Activated CD4-positive, alpha-beta memory T cell treated with anti-CD3 and anti-CD28 coated beads, Interleukin-2, amount 10 ng/mL, durations not matched to agents 7 days and 5 days (primary cell): ENCODE results near the gene ANXA8. TPM values are rescaled to one million over a fixed set of nuclear protein-coding genes. Genes with fewer than 3 reads are reported as not detected.
"Not testable (repeated sequence)": the region's sequence is repeated elsewhere in the genome, so short reads cannot be mapped to it uniquely, and the experiment has no call there.

Experiments used
- CTCF ChIA-PET: fragments of 350-600 bp; sonication (Branson Sonifier 250); formaldehyde crosslinking; loops from one replicate; lab custom pipeline; 2021; ENCODE audit warnings: antibody characterized with exemption, inconsistent platforms; lab: Charles Lee
- POLR2A ChIA-PET: fragments of 350-600 bp; sonication (Branson Sonifier 250); formaldehyde crosslinking; loops from one replicate; lab custom pipeline; 2021; ENCODE audit warnings: antibody characterized with exemption; lab: Charles Lee
- DNase-seq: peaks from one replicate; pipeline ENCODE4 v3.0.0-alpha.2; 2020
- H3K27ac Mint-ChIP-seq: one replicate; pipeline ENCODE4 v1.8.0; 2021; ENCODE audit warnings: mild to moderate bottlenecking, mixed read lengths
- H3K27me3 Mint-ChIP-seq: one replicate; pipeline ENCODE4 v1.8.0; 2021; ENCODE audit warnings: mixed read lengths
- H3K36me3 Mint-ChIP-seq: one replicate; pipeline ENCODE4 v1.8.0; 2021; ENCODE audit warnings: low read depth, mixed read lengths
- H3K4me1 Mint-ChIP-seq: one replicate; pipeline ENCODE4 v1.8.0; 2021; ENCODE audit warnings: mixed read lengths
- H3K4me3 Mint-ChIP-seq: one replicate; pipeline ENCODE4 v1.8.0; 2021; ENCODE audit warnings: mild to moderate bottlenecking, mixed read lengths
- H3K9me3 Mint-ChIP-seq: one replicate; pipeline ENCODE4 v1.8.0; 2021; ENCODE audit warnings: mixed read lengths
- total RNA-seq, 2 experiments: library from RNA; stranded (reverse); gene quantifications; one replicate each; pipeline ENCODE4 v1.2.3, GENCODE V29; 2021

The ANXA8 gene
- total RNA-seq, 2 experiments from 2014 or later = 0.78 to 1.2 TPM

GRCh38 chr10:47456794-47457527 is 27.0 kb downstream of the ANXA8 start:
- POLR2A ChIA-PET = no interaction called here
- H3K4me3 Mint-ChIP-seq = no peak overlapping the region
- H3K27ac Mint-ChIP-seq = no peak overlapping the region
- H3K4me1 Mint-ChIP-seq = no peaks in the 10 kb centered on the region
- DNase-seq = peak; percentile 10
- CTCF ChIA-PET = no interaction called here
- no peaks in the 10 kb centered on the region for H3K36me3 Mint-ChIP-seq
- H3K9me3 Mint-ChIP-seq = no peaks in the 10 kb centered on the region
- H3K27me3 Mint-ChIP-seq = peaks cover 22% of the 10 kb centered on the region

- ChIA-PET CTCF (no interaction called here), POLR2A (no interaction called here)
- Mint-ChIP-seq H3K9me3 (no peaks in the 10 kb centered on the region), H3K36me3 (no peaks in the 10 kb centered on the region), H3K27me3 (peaks cover 20% of the 10 kb centered on the region), H3K4me1 (no peaks in the 10 kb centered on the region), H3K4me3 (no peak overlapping the region), H3K27ac (no peak overlapping the region)
- no peak for DNase-seq
These were observed 27.7 kb downstream of the ANXA8 start for GRCh38 chr10:47456079-47456785.

GRCh38 chr10:47455350-47456078 is 28.4 kb downstream of the ANXA8 start:
- H3K4me3 Mint-ChIP-seq, POLR2A ChIA-PET, H3K4me1 Mint-ChIP-seq, H3K9me3 Mint-ChIP-seq, CTCF ChIA-PET, H3K36me3 Mint-ChIP-seq, H3K27ac Mint-ChIP-seq: not testable (repeated sequence)
- peak; percentile 6 for DNase-seq
- peaks cover 18% of the 10 kb centered on the region for H3K27me3 Mint-ChIP-seq

GRCh38 chr10:47454780-47455058 is 29.2 kb downstream of the ANXA8 start:
- POLR2A ChIA-PET = no interaction called here
- Mint-ChIP-seq H3K27ac (no peak overlapping the region), H3K27me3 (peaks cover 18% of the 10 kb centered on the region), H3K36me3 (no peaks in the 10 kb centered on the region), H3K4me1 (no peaks in the 10 kb centered on the region), H3K9me3 (no peaks in the 10 kb centered on the region), H3K4me3 (no peak overlapping the region)
- peak; percentile 11 for DNase-seq
- CTCF ChIA-PET = no interaction called here

- H3K36me3 Mint-ChIP-seq = no peaks in the 10 kb centered on the region
- POLR2A ChIA-PET = no interaction called here
- peak; percentile 9 for DNase-seq
- H3K4me1 Mint-ChIP-seq = no peaks in the 10 kb centered on the region
- H3K9me3 Mint-ChIP-seq = no peaks in the 10 kb centered on the region
- H3K4me3 Mint-ChIP-seq = no peak overlapping the region
- CTCF ChIA-PET = no interaction called here
- H3K27me3 Mint-ChIP-seq = peaks cover 18% of the 10 kb centered on the region
- no peak overlapping the region for H3K27ac Mint-ChIP-seq
These were observed 29.7 kb downstream of the ANXA8 start for GRCh38 chr10:47454008-47454779.

- Mint-ChIP-seq H3K4me3 (no peak overlapping the region), H3K27ac (no peak overlapping the region), H3K4me1 (no peaks in the 10 kb centered on the region), H3K36me3 (no peaks in the 10 kb centered on the region), H3K9me3 (no peaks in the 10 kb centered on the region), H3K27me3 (peaks cover 16% of the 10 kb centered on the region)
- ChIA-PET CTCF (no interaction called here), POLR2A (no interaction called here)
- no peak for DNase-seq
These were observed 30.5 kb downstream of the ANXA8 start for GRCh38 chr10:47453141-47454007.

GRCh38 chr10:47452495-47453140 is 31.3 kb downstream of the ANXA8 start:
- Mint-ChIP-seq H3K4me1 (no peaks in the 10 kb centered on the region), H3K27ac (no peak overlapping the region), H3K9me3 (peaks cover 4% of the 10 kb centered on the region), H3K4me3 (no peak overlapping the region), H3K27me3 (peaks cover 19% of the 10 kb centered on the region), H3K36me3 (no peaks in the 10 kb centered on the region)
- no peak for DNase-seq
- CTCF ChIA-PET = no interaction called here
- POLR2A ChIA-PET = no interaction called here

- DNase-seq = peak; percentile 11
- no peak overlapping the region for H3K4me3 Mint-ChIP-seq
- peaks cover 19% of the 10 kb centered on the region for H3K27me3 Mint-ChIP-seq
- ChIA-PET POLR2A (no interaction called here), CTCF (no interaction called here)
- H3K4me1 Mint-ChIP-seq = no peaks in the 10 kb centered on the region
- peaks cover 5% of the 10 kb centered on the region for H3K9me3 Mint-ChIP-seq
- H3K27ac Mint-ChIP-seq = no peak overlapping the region
- no peaks in the 10 kb centered on the region for H3K36me3 Mint-ChIP-seq
These were observed 31.9 kb downstream of the ANXA8 start for GRCh38 chr10:47451998-47452494.

GRCh38 chr10:47451273-47451997 is 32.5 kb downstream of the ANXA8 start:
- no peak overlapping the region for H3K4me3 Mint-ChIP-seq
- ChIA-PET POLR2A (no interaction called here), CTCF (no interaction called here)
- H3K27me3 Mint-ChIP-seq = peaks cover 19% of the 10 kb centered on the region
- no peak for DNase-seq
- H3K27ac Mint-ChIP-seq = no peak overlapping the region
- H3K4me1 Mint-ChIP-seq = no peaks in the 10 kb centered on the region
- peaks cover 5% of the 10 kb centered on the region for H3K9me3 Mint-ChIP-seq
- H3K36me3 Mint-ChIP-seq = no peaks in the 10 kb centered on the region

GRCh38 chr10:47450442-47450841 is 33.5 kb downstream of the ANXA8 start:
- ChIA-PET CTCF (no interaction called here), POLR2A (no interaction called here)
- H3K27me3 Mint-ChIP-seq = peaks cover 19% of the 10 kb centered on the region

GRCh38 chr10:47449979-47450378 is 33.9 kb downstream of the ANXA8 start:
- ChIA-PET CTCF (no interaction called here), POLR2A (no interaction called here)
- peaks cover 15% of the 10 kb centered on the region for H3K9me3 Mint-ChIP-seq
- no peaks in the 10 kb centered on the region for H3K36me3 Mint-ChIP-seq
- H3K27me3 Mint-ChIP-seq = peaks cover 22% of the 10 kb centered on the region
- H3K27ac Mint-ChIP-seq = no peak overlapping the region
- no peak overlapping the region for H3K4me3 Mint-ChIP-seq
- H3K4me1 Mint-ChIP-seq = no peaks in the 10 kb centered on the region
- peak; percentile 11 for DNase-seq

More at GRCh38 chr10:47450442-47450841, 33.5 kb downstream of the ANXA8 start:
- DNase-seq = peak; percentile 12
- Mint-ChIP-seq H3K27ac (no peak overlapping the region), H3K4me3 (no peak overlapping the region), H3K9me3 (peaks cover 11% of the 10 kb centered on the region), H3K36me3 (no peaks in the 10 kb centered on the region), H3K4me1 (no peaks in the 10 kb centered on the region)
